DND-41 (cell line): Measurements from ENCODE around the gene COX20.

ENCODE experiments used
- ATAC-seq: fragments of 200-7000 bp; cut with Tn5 transposase; 3 replicates; pipeline ENCODE4 v1.9.1; 2021; ENCODE audit warnings: low read depth; ENCODE audit not compliant: insufficient read depth
- DNase-seq: peaks from one replicate; pipeline ENCODE4 v3.0.0-alpha.2; 2020
- H2AFZ ChIP-seq: 2 replicates; pipeline ENCODE4 v1.6.0; 2012; ENCODE audit warnings: low read depth, low read length
- H3K27ac ChIP-seq: 2 replicates; pipeline ENCODE4 v1.5.1; 2012; ENCODE audit warnings: low read length, inconsistent platforms
- H3K27me3 ChIP-seq: fragments of 200-600 bp; sonication (generic); 2 replicates; pipeline ENCODE4 v1.6.0; 2012; ENCODE audit warnings: low read length, mild to moderate bottlenecking, inconsistent platforms; ENCODE audit not compliant: insufficient read depth, poor library complexity
- H3K36me3 ChIP-seq: 2 replicates; pipeline ENCODE4 v1.5.1; 2012; ENCODE audit warnings: low read length, inconsistent platforms; ENCODE audit not compliant: insufficient read depth
- H3K4me1 ChIP-seq: 2 replicates; pipeline ENCODE4 v1.5.1; 2012; ENCODE audit warnings: mild to moderate bottlenecking, low read length; ENCODE audit not compliant: insufficient read depth
- H3K4me2 ChIP-seq: 2 replicates; pipeline ENCODE4 v1.6.0; 2012; ENCODE audit warnings: mild to moderate bottlenecking, moderate library complexity, low read length, inconsistent platforms; ENCODE audit not compliant: insufficient read depth
- H3K4me3 ChIP-seq, 2 experiments: fragments of 200-600 bp in 1 of 2; shearing (Covaris generic) in 1 of 2; 2 replicates each; pipeline ENCODE4 v1.5.1; 2012 to 2016; ENCODE audit warnings: inconsistent platforms in 2 of 2, low read length in 2 of 2, mild to moderate bottlenecking in 2 of 2, low read depth in 1 of 2, moderate library complexity in 1 of 2
- H3K79me2 ChIP-seq: 2 replicates; pipeline ENCODE4 v1.6.0; 2012; ENCODE audit warnings: low read length, inconsistent platforms; ENCODE audit not compliant: insufficient read depth
- H3K9ac ChIP-seq: 2 replicates; pipeline ENCODE4 v1.6.0; 2012; ENCODE audit warnings: low read depth, mild to moderate bottlenecking, inconsistent platforms, low read length, moderate library complexity
- H3K9me3 ChIP-seq: 2 replicates; pipeline ENCODE4 v1.5.1; 2012; ENCODE audit warnings: low read length, moderate library complexity, mild to moderate bottlenecking, inconsistent platforms; ENCODE audit not compliant: insufficient read depth, severe bottlenecking
- H4K20me1 ChIP-seq: 2 replicates; pipeline ENCODE4 v1.6.0; 2012; ENCODE audit warnings: low read length; ENCODE audit not compliant: insufficient read depth
- CTCF ChIP-seq: IDR thresholded peaks from 2 replicates; pipeline ENCODE4 v1.5.1; 2012; ENCODE audit warnings: borderline replicate concordance, low read length, moderate library complexity, mild to moderate bottlenecking; ENCODE audit not compliant: poor library complexity, severe bottlenecking; ENCODE audit errors: extremely low read depth
- EZH2 ChIP-seq: IDR thresholded peaks from 3 replicates; pipeline ENCODE4 v1.6.1; 2012; ENCODE audit warnings: borderline replicate concordance, low read depth, mild to moderate bottlenecking, moderate library complexity, low read length, inconsistent platforms; ENCODE audit not compliant: severe bottlenecking

The COX20 gene

GRCh38 chr1:244851546-244852231 lies 16.2 kb downstream of the COX20 start:
- DNase-seq (no peak), ATAC-seq (no peak)
- no peaks in the 10 kb centered on the region for H3K9me3 ChIP-seq
- no peak overlapping the region for H3K27ac ChIP-seq
- H3K4me2 ChIP-seq: no peak overlapping the region
- H4K20me1 ChIP-seq: peaks cover 59% of the 10 kb centered on the region
- H3K36me3 ChIP-seq: peaks cover 100% of the 10 kb centered on the region
- H3K4me3 ChIP-seq: no peak overlapping the region
- peaks cover 100% of the 10 kb centered on the region for H3K79me2 ChIP-seq
- no peak overlapping the region for H3K9ac ChIP-seq
- no peaks in the 10 kb centered on the region for H3K27me3 ChIP-seq
- H2AFZ ChIP-seq: no peak overlapping the region
- peaks cover 19% of the 10 kb centered on the region; the same call in 1 of the 2 replicates for H3K4me1 ChIP-seq
- TF ChIP-seq EZH2 (no peak), CTCF (no peak)

GRCh38 chr1:244852694-244853093 lies 17.2 kb downstream of the COX20 start:
- H3K36me3 ChIP-seq: peaks cover 100% of the 10 kb centered on the region

GRCh38 chr1:244854166-244854565 lies 18.7 kb downstream of the COX20 start:
- no peak overlapping the region for H3K4me3 ChIP-seq
- H3K36me3 ChIP-seq: peaks cover 100% of the 10 kb centered on the region
- peaks cover 38% of the 10 kb centered on the region; the same call in 1 of the 2 replicates for H3K4me1 ChIP-seq
- DNase-seq: no peak
- no peaks in the 10 kb centered on the region for H3K9me3 ChIP-seq
- no peak overlapping the region for H2AFZ ChIP-seq
- no peaks in the 10 kb centered on the region for H3K27me3 ChIP-seq
- peaks cover 100% of the 10 kb centered on the region for H3K79me2 ChIP-seq
- H3K27ac ChIP-seq: no peak overlapping the region
- H4K20me1 ChIP-seq: peaks cover 78% of the 10 kb centered on the region
- H3K9ac ChIP-seq: no peak overlapping the region
- no peak for TF ChIP-seq EZH2
- no peak for TF ChIP-seq CTCF
- ATAC-seq: no peak
- no peak overlapping the region for H3K4me2 ChIP-seq

More at GRCh38 chr1:244852694-244853093, 17.2 kb downstream of the COX20 start:
- DNase-seq: no peak
- H3K4me3 ChIP-seq: no peak overlapping the region
- H4K20me1 ChIP-seq: peaks cover 69% of the 10 kb centered on the region
- H3K4me1 ChIP-seq: peaks cover 25% of the 10 kb centered on the region; the same call in 1 of the 2 replicates
- no peak overlapping the region for H2AFZ ChIP-seq
- H3K4me2 ChIP-seq: no peak overlapping the region
- H3K9ac ChIP-seq: no peak overlapping the region
- no peak overlapping the region for H3K27ac ChIP-seq
- no peaks in the 10 kb centered on the region for H3K9me3 ChIP-seq
- no peaks in the 10 kb centered on the region for H3K27me3 ChIP-seq
- TF ChIP-seq CTCF (no peak), EZH2 (no peak)
- peaks cover 100% of the 10 kb centered on the region for H3K79me2 ChIP-seq
- no peak for ATAC-seq
